Kasumi-1 (cell line): ENCODE measurements around the gene RTEL1.
"Not testable (repeated sequence)": the region's sequence is repeated elsewhere in the genome, so short reads cannot be mapped to it uniquely, and the experiment has no call there.

Experiments used
- DNase-seq, 2 experiments: peaks; one replicate each; lab custom pipeline; 2025; lab: John Stamatoyannopoulos, UW

RTEL1 gene

DNA sequence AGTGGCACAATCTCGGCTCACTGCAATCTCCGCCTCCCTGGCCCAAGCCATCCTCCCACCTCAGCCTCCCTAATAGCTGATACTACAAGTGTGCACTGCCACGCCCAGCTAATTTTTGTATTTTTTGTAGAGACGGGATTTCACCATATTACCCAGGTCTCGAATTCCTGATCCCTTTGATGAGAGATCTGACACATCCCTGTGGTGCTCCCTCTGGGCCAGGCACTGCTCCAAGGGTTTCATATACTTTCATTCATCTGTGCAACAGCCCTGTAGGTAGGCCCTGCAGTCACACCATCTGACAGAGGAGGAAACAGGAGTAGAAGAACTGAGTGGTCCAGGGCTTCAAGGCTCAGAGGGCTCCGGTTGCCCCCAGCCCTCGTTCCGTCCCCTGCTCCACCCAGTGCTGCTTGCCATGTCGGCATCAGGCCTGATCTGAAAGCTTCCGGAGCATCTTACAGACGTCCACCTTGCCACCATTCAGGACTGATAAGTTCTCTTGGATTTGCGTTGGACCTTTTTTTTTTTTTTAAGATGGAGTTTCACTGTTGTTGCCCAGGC, 53.1 kb downstream of the RTEL1 start:
- DNase-seq = no peak

DNA sequence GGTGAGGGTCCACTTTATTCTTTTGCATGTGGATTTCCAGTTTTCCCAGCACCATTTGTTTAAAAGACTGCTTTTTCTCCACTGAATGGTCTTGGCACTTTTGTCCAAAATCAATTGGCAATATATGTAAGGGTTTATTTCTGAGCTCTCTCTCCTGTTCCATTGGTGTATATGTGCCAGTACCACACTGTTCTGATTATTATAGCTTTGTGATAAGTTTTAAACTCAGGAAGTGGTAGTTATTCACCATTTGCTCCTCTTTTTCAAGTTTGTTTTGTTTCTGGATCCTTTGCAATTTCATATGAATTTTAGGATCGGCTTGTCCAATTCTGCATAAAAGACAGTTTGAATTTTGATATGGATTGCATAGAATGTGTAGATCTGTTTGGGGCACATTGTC, 54.1 kb downstream of the RTEL1 start:
- DNase-seq = no peak

DNA sequence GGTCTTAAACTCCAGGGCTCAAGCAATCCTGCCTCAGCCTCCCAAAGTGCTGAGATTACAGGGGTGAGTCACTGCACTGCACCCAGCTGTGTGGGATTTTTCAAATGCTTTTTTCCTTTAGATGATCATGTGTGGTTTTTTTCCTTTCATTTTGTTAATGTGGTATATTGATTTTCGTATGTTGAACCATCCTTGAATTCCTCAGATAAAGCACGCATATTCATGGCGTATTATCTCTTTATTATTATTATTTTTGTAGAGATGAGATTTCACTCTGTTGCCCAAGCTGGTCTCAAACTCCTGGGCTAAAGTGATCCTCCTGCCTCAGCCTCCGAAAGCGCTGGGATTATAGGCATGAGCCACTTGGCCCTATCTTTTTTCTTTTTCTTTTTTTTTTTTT, 56.7 kb downstream of the RTEL1 start:
- no peak for DNase-seq

DNA sequence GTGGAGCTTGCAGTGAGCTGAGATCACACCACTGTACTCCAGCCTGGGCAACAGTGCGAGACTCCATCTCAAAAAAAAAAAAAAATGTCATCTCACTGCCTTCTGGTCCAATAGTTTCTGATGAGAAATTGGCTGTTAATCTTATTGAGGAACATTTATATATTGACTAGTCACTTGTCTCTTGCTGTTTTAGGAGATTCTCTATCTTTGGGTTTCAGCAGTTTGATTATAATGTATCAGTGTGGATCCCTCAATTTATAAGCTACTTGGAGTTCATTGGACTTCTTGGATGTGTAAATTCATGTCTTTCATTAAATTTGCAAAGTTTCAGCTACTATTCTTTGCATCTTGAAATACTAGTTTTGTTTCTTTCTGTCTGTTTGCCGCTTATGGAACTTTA, 60.9 kb downstream of the RTEL1 start:
- no peak for DNase-seq

DNA sequence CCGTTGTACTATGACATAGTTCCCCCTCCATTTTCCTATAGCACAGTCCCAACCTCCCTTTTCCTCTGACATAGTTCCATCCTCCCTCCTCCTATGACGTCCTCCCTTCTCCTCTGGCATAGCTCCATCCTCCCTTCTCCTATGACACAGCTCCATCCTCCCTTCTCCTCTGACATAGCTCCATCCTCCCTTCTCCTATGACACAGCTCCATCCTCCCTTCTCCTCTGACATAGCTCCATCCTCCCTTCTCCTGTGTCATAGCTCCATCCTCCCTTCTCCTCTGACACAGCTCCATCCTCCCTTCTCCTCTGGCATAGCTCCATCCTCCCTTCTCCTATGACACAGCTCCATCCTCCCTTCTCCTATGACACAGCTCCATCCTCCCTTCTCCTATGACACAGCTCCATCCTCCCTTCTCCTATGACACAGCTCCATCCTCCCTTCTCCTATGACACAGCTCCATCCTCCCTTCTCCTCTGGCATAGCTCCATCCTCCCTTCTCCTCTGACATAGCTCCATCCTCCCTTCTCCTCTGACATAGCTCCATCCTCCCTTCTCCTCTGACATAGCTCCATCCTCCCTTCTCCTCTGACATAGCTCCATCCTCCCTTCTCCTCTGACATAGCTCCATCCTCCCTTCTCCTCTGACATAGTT, 65.0 kb downstream of the RTEL1 start:
- DNase-seq = not testable (repeated sequence)

DNA sequence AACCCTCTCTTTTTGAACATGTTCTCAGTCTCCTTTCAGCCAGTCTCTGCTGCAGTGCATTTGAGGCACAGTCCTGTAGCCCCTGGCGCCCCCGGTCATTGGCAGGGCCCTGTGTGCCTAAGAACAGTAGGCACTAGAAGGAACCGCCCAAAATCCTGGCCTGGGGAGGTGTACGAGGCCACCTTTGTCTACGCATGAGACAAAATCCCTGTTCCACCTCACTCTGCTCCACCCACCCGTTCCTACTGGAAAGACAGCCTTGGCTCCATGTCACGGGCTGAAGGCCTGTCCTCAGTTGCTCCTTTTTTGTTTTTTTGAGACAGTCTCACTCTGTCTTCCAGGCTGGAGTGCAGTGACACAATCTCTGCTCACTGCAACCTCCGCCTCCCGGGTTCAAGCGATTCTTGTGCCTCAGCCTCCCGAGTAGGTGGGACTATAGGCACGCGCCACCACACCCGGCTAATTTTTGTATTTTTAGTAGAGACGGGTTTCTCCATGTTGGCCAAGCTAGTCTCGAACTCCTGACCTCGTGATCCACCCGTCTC, 72.1 kb downstream of the RTEL1 start:
- DNase-seq = not testable (repeated sequence)

DNA sequence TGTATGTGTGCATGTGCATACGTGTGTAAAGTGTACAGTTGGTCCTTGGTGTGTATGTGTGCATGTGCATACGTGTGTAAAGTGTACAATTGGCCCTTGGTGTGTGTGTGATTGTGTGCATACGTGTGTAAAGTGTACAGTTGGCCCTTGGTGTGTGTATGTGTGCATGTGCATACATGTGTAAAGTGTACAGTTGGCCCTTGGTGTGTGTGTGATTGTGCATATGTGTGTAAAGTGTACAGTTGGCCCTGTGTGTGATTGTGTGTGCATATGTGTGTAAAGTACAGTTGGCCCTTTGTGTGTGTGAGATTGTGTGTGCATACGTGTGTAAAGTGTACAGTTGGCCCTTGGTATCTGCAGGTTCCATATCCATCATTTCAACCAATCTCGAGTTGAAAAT, 73.3 kb downstream of the RTEL1 start:
- no peak for DNase-seq

DNA sequence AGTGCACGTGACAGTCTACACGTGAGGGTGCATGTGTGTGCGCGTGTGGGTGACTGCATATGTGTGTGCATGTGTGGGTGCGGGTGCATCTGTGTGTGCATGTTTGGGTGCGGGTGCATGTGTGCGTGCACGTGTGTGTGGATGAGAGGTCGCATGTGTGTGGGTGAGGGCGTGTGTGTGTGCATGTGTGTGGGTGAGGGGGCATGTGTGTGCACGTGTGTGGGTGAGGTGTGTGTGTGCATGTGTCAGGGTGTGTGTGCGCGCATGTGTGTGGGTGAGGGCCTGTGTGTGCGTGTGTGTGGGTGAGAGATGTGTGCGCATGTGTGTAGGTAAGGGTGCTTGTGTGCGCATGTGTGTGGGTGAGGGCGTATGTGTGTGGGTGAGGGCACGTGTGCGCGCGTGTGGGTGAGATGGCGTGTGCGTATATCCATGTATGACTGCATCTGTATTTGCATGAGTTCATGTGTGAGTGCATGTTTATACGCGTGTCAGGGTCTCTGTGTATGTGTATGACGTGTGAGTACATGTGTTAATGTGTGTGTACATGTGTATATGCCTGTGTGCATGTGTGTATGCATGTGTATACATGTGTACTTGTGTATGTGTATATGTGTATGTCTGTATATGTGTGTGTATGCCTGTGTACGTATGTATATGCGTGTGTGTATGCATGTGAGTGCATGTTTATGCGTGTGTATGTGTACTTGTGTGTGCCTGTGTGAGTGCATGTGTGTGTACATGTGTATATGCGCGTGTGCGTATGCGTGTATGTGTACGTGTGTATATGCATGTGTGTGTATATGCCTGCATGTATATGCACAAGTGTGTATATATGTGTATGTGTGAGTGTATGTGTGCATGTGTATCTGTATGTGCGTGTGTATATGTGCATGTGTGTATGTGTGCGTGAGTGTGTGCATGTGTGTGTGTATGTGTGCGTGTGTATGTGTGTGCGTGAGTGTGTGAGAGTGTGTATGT, 74.3 kb downstream of the RTEL1 start:
- no peak for DNase-seq

DNA sequence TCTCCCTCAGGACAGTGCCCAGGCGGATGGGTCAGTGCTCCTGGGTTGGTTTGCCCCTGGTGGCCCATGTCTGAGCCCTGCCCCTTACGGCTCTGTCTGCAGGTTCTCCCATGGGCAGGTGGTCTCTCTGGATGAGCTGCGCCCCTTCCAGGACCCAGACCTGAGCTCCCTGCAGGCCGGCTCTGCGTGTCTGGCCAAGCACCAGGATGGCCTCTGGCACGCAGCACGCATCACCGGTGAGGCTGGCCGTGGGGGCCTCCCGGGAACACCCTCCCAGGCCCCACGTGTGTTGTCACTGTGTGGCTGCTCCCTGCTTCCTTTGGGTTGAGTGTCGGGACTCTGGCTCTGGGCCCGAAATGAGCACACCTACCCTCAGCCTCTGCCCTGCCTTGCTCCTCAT, 75.0 kb downstream of the RTEL1 start:
- no peak for DNase-seq

DNA sequence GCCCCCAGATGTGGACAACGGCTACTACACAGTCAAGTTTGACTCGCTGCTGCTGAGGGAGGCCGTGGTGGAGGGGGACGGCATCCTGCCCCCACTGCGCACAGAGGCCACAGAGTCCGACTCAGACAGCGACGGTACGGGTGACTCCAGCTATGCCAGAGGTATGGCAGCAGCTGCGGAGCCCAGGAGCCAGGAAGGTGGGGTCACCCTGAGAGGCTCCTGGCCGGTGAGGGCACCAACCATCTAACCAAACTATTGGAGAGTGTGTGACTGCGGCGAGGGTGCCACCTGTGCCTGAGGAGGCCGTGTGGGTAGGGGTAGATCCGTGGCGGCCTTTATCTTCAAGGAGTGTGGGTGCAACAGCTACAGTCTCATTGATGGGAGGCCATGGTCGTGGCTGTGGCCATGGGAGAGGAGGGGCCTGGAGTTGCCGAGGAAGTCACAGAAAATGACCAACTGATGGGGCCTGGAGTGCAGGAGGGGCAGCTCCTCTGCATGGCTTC, 75.5 kb downstream of the RTEL1 start:
- DNase-seq = no peak

DNA sequence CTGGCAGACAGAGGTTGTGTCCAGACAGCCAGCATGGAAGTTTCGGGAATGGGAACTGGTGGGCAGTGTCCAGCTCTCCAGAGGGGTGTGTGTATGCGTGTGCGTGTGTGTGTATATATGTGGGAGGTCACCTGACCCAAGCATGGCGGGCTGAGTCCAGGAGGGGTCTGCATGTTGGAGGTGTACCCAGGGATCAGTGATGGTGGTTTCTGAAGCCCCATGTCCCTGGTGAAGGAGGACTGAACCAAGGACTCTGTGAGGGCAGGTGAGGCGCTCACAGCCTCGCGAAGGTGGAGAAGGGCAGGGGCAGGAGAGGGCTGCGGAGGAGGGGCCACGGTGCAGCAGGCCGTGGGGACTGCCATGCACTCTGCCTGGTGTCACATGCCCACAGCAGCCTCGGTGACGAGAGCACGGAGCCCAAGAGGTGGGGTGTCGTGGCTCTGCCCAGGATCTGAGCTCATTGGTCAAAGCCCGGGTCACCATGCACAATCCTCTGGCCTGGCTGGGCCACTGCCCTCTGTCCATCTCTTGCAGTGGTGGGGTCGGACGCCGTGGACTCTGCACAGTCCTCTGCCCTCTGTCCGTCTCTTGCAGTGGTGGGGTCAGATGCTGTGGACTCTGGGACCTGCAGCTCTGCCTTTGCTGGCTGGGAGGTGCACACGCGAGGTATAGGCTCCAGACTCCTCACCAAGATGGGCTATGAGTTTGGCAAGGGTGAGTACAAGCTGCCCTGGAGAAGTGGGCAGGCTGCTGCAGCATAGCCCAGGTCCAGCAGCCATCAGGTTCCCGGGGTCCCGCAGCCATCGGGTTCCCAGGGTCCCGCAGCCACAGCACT, 76.2 kb downstream of the RTEL1 start:
- no peak for DNase-seq

DNA sequence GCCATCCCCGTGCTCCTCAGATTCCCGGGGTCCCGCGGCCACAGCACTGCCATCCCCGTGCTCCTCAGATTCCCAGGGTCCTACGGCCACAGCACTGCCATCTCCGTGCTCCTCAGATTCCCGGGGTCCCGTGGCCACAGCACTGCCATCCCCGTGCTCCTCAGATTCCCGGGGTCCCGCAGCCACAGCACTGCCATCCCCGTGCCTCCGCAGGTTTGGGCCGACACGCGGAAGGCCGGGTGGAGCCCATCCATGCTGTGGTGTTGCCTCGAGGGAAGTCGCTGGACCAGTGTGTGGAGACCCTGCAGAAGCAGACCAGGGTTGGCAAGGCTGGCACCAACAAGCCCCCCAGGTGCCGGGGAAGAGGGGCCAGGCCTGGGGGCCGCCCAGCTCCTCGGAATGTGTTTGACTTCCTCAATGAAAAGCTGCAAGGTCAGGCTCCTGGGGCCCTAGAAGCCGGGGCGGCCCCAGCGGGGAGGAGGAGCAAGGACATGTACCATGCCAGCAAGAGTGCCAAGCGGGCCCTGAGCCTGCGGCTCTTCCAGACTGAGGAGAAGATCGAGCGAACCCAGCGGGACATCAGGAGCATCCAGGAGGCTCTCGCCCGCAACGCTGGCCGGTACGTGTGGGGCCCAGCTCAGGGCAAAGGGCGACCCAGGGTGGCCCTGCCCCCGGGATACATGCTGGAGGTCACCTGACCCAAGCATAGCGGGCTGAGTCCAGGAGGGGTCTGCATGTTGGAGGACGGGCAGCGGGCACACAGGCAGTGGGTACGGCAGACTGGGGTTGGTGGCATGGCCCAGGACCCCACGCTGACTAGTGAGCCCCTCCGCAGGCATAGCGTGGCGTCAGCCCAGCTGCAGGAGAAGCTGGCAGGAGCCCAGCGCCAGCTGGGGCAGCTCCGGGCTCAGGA, 77.1 kb downstream of the RTEL1 start:
- DNase-seq = no peak

DNA sequence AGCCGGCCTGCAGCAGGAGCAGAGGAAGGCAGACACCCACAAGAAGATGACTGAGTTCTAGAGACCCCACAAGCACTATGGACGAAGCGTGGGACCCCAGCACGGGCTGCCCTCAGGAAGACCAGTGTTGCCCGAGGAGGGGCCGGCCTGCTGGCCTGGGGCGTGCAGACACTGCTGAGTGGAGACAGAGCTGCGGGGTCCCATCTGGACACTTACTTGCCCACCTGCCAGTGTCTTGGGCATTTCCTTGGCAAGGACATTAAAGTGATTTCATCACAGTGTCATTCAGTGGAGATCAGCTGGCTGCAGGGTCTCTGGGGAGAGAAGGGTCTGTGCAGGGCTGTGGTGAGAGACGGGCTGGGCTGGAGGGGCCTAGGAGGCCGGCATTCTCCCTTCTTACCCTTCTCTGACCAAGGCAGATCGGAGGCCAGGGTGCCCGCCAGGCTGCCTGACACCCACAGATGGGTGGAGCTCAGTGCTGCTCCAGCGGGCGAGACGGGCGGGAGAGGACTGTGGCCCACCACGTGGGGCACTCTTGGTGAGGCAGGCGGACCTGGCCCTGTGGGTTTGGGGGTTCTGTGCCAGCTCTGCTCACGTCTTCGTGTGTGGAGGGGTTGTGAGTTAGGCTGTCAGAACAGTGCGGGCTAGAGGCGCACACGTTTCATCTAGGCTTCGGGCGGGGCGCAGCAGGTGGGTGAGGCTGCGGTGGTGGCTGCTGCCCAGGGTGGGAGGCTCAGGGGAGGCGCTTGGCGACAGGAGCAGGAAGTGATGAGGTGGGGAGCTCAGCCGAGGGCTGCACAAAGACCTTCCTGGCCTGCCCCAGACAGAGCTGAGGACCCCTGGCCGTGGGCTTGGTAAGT, 78.0 kb downstream of the RTEL1 start, which contains the start of gene LIME1:
Gene LIME1, plus strand, starts transcription at position 806 of the 860 bp plus-strand sequence. CDS start 886 bp downstream, outside the sequence.
- DNase-seq = no peak

DNA sequence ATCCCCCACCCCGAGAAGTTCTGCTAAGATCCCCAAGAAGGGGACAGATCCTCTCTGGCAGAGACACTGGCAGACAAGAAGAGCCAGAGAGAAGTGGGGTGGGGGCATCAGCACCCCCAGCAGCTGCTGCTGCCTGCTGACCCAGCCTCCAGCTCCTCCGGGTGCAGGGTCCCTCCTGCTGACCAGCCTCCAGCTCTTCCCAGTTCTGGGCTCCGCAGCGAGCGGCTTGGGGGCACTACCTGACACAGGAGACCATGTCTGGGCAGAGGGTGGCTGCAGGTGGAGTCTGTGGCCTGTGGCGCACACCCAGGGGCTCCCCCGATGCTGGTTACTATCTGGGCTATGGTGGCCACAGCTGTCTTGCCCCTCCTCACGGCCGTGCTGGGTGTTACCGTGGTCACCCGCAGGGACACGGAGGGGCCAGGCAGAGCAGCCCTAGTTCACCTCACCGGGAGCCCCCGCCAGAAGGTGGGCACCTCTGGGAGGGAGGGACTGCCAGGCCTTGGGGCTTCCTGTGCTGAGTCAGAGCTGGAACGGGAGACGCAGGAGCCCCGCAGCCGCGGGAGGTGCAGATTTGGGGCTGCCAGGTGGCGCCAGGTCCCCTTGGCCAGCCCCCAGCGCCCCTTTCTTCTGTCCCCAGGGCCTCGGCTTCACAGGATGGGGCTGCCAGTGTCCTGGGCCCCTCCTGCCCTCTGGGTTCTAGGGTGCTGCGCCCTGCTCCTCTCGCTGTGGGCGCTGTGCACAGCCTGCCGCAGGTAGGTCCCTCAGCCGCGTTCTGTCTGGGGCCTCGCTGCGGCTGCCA, 79.0 kb downstream of the RTEL1 start:
- no peak for DNase-seq

DNA sequence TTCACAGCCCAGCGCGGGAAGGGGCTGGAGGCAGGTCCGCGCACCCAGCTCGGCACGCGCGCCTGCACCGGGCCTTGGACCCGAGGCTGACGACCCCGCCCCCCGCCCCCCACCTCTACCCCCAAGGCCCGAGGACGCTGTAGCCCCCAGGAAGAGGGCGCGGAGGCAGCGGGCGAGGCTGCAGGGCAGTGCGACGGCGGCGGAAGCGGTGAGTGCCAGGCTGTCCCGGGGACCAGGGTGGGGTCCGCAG, 79.5 kb downstream of the RTEL1 start:
- no peak for DNase-seq

DNA sequence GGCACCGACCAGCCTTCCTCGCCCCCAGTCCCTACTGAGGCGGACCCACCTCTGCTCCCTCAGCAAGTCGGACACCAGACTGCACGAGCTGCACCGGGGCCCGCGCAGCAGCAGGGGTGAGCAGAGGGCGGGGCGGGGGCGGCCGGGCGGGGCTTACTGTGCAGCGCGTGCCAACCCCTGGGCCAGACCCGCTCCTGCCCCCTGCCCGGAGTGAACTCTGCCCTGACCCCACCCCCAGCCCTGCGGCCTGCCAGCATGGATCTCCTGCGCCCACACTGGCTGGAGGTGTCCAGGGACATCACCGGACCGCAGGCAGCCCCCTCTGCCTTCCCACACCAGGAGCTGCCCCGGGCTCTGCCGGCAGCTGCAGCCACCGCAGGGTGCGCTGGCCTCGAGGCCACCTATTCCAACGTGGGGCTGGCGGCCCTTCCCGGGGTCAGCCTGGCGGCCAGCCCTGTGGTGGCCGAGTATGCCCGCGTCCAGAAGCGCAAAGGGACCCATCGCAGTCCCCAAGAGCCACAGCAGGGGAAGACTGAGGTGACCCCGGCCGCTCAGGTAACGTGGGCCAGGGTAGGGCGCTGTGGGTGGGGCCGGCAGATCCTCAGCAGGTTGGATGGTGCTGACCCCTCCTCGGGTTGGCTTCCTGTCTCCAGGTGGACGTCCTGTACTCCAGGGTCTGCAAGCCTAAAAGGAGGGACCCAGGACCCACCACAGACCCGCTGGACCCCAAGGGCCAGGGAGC, 80.0 kb downstream of the RTEL1 start:
- no peak for DNase-seq

DNA sequence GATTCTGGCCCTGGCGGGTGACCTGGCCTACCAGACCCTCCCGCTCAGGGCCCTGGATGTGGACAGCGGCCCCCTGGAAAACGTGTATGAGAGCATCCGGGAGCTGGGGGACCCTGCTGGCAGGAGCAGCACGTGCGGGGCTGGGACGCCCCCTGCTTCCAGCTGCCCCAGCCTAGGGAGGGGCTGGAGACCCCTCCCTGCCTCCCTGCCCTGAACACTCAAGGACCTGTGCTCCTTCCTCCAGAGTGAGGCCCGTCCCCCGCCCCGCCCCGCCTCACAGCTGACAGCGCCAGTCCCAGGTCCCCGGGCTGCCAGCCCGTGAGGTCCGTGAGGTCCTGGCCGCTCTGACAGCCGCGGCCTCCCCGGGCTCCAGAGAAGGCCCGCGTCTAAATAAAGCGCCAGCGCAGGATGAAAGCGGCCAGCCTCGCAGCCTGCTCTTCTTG, 80.6 kb downstream of the RTEL1 start:
- DNase-seq = no peak
